ENCODE measurements around the gene SCARB1.
A peak's percentile ranks its signal among the peaks of the same experiment; 100 is the strongest.

Gene SCARB1

DNA sequence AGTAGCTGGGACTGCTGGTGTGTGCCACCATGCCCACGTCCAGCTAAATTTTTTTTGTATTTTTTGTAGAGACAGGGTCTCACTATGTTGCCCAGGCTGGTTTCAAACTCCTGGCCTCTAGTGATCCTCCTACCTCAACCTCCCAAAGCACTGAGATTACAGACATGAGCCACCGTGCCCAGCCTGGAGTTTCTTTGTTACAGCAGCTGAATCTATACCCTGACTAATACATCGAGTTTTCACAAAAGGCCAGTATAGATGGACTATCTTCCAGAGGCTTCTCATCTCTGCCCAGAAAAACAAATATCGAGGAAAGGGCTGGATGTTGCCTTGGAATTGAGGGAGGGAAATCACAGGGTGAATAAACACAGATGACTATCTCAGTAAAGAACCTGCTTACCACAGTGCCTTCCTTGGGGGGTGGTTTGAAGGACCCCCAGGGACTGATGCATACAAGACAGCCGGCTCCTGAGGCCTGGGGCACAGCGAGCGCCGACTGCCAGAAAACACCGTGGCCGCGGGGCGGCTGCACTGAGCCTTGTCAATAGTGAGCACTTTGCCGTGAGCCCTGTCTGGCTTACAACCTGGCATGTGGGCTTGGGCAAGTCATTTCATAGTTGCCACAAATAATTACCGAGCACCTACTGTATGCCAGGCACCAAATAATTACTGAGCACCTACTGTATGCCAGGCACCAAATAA is 111.9 kb downstream of the SCARB1 start:
- no peak overlapping the region for H2BK5ac ChIP-seq (ENCODE audit: low read length)
- no peak overlapping the region for H4K5ac ChIP-seq (ENCODE audit: low read length)
- no peaks in the 10 kb centered on the region for H3K79me2 ChIP-seq (ENCODE audit: control insufficient read depth, insufficient read depth, low read length)
- no peaks in the 10 kb centered on the region for H3K36me3 ChIP-seq (ENCODE audit: control insufficient read depth, insufficient read depth, low read length)
- H3K56ac ChIP-seq (ENCODE audit: low read length) = no peak overlapping the region
- H3K18ac ChIP-seq (ENCODE audit: low read length) = no peak overlapping the region
- no peaks in the 10 kb centered on the region for H3K79me1 ChIP-seq (ENCODE audit: low read length)
- H3K4me3 ChIP-seq (ENCODE audit: low read length) = no peak overlapping the region
- no peak overlapping the region for H3K9ac ChIP-seq (ENCODE audit: low read length)
- no peak for DNase-seq
- H2BK120ac ChIP-seq (ENCODE audit: low read depth, low read length) = no peak overlapping the region
- no peak overlapping the region for H3K4ac ChIP-seq (ENCODE audit: low read depth, low read length)
- H3K23ac ChIP-seq (ENCODE audit: low read length) = no peak overlapping the region
- H3K4me1 ChIP-seq (ENCODE audit: control insufficient read depth, low read depth, low read length) = no peaks in the 10 kb centered on the region
- H3K4me2 ChIP-seq (ENCODE audit: low read length) = no peak overlapping the region
- no CpG with 5 or more reads among the region's 14 CpGs for WGBS (ENCODE audit: extremely low coverage, insufficient coverage, low lambda C conversion rate)
- H2AK5ac ChIP-seq (ENCODE audit: low read length) = no peak overlapping the region
- no peaks in the 10 kb centered on the region for H3K27me3 ChIP-seq (ENCODE audit: insufficient read depth, low read length, poor library complexity)
- H3K27ac ChIP-seq (ENCODE audit: low read depth, low read length) = no peak overlapping the region
- H2BK15ac ChIP-seq (replicated peaks; ENCODE audit: low read depth) = no peak overlapping the region
- H4K8ac ChIP-seq (ENCODE audit: low read depth, low read length) = no peak overlapping the region

DNA sequence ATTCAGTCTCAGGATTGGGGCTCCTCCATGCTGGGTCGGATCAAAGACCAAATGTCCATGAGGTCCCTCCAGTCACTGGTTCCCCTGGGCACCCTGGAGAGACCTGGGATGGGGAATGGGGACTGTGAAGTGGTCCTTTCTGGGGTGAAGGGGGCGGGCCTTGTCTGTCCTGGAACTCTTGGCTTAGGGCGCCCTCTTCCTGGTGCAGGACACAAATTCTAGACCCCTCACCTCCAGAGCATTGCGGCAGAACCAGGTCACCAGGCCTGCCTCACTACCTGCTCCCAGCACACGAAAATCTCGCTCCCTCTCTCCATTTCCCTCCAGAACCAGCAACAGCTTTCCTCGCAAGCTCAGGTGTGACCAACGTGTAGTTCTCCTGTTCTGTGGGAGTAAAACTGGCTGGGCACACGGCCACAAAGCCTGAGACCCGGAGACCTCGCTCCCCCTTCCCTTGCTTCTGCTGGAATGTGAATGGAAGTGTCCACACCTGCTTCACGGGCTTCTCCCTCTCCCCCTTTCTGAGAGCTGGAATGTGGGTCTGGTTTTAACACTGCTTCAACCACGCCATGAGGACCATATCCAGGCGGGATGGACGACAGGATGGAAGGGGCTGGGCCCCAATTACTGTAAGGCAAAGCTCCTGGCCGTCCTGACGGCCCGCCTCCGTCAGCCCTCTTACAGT is 112.7 kb downstream of the SCARB1 start:
- no peak overlapping the region for H3K23ac ChIP-seq (ENCODE audit: low read length)
- H3K79me1 ChIP-seq (ENCODE audit: low read length) = no peaks in the 10 kb centered on the region

DNA sequence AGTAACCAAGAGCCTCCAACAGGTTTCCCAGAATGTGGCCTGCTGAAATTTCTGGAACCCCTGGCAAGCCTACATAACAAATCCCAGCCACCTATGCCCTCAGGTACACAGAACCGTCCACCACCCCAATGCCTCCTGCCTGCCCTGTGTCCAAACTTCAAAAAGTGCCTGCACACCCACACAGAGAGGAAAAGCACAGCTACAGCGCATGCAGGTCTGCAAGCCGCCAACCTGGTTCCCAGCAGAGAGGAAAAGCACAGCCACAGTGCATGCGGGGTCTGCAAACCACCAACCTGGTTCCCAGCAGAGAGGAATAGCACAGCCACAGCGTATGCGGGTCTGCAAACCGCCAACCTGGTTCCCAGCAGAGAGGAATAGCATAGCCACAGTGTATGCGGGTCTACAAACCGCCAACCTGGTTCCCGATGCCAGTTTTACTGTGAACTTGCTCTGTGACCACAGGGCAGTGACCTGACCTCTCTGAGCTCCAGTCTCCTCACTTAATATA is 113.5 kb downstream of the SCARB1 start:
- no CpG with 5 or more reads among the region's 10 CpGs for WGBS (ENCODE audit: extremely low coverage, insufficient coverage, low lambda C conversion rate)
- Histone ChIP-seq H4K5ac (ENCODE audit: low read length) (no peak overlapping the region), H2BK5ac (ENCODE audit: low read length) (no peak overlapping the region), H3K27ac (ENCODE audit: low read depth, low read length) (no peak overlapping the region), H3K4me1 (ENCODE audit: control insufficient read depth, low read depth, low read length) (peaks cover 2% of the 10 kb centered on the region), H2BK15ac (replicated peaks; ENCODE audit: low read depth) (no peak overlapping the region), H3K56ac (ENCODE audit: low read length) (no peak overlapping the region), H2AK5ac (ENCODE audit: low read length) (no peak overlapping the region), H3K4ac (ENCODE audit: low read depth, low read length) (no peak overlapping the region), H3K79me1 (ENCODE audit: low read length) (no peaks in the 10 kb centered on the region), H3K4me3 (ENCODE audit: low read length) (no peak overlapping the region), H3K18ac (ENCODE audit: low read length) (no peak overlapping the region), H4K8ac (ENCODE audit: low read depth, low read length) (no peak overlapping the region), H3K9ac (ENCODE audit: low read length) (no peak overlapping the region), H3K23ac (ENCODE audit: low read length) (no peak overlapping the region), H3K4me2 (ENCODE audit: low read length) (no peak overlapping the region), H3K36me3 (ENCODE audit: control insufficient read depth, insufficient read depth, low read length) (no peaks in the 10 kb centered on the region), H3K79me2 (ENCODE audit: control insufficient read depth, insufficient read depth, low read length) (no peaks in the 10 kb centered on the region), H2BK120ac (ENCODE audit: low read depth, low read length) (no peak overlapping the region), H3K27me3 (ENCODE audit: insufficient read depth, low read length, poor library complexity) (no peaks in the 10 kb centered on the region)
- no peak for DNase-seq

More for the DNA sequence above, 112.7 kb downstream of the SCARB1 start:
- Histone ChIP-seq H2BK15ac (replicated peaks; ENCODE audit: low read depth) (no peak overlapping the region), H3K27ac (ENCODE audit: low read depth, low read length) (no peak overlapping the region), H2AK5ac (ENCODE audit: low read length) (no peak overlapping the region), H4K8ac (ENCODE audit: low read depth, low read length) (no peak overlapping the region), H3K4me2 (ENCODE audit: low read length) (no peak overlapping the region), H3K4me3 (ENCODE audit: low read length) (no peak overlapping the region), H3K56ac (ENCODE audit: low read length) (peak overlapping the region; percentile 11), H2BK5ac (ENCODE audit: low read length) (no peak overlapping the region), H3K36me3 (ENCODE audit: control insufficient read depth, insufficient read depth, low read length) (no peaks in the 10 kb centered on the region), H3K4ac (ENCODE audit: low read depth, low read length) (no peak overlapping the region), H4K5ac (ENCODE audit: low read length) (no peak overlapping the region), H3K79me2 (ENCODE audit: control insufficient read depth, insufficient read depth, low read length) (no peaks in the 10 kb centered on the region), H3K4me1 (ENCODE audit: control insufficient read depth, low read depth, low read length) (peaks cover 2% of the 10 kb centered on the region), H3K18ac (ENCODE audit: low read length) (no peak overlapping the region), H3K9ac (ENCODE audit: low read length) (no peak overlapping the region), H2BK120ac (ENCODE audit: low read depth, low read length) (no peak overlapping the region), H3K27me3 (ENCODE audit: insufficient read depth, low read length, poor library complexity) (no peaks in the 10 kb centered on the region)
- WGBS (ENCODE audit: extremely low coverage, insufficient coverage, low lambda C conversion rate) = no CpG with 5 or more reads among the region's 19 CpGs
- peak; percentile 74 for DNase-seq

DNA sequence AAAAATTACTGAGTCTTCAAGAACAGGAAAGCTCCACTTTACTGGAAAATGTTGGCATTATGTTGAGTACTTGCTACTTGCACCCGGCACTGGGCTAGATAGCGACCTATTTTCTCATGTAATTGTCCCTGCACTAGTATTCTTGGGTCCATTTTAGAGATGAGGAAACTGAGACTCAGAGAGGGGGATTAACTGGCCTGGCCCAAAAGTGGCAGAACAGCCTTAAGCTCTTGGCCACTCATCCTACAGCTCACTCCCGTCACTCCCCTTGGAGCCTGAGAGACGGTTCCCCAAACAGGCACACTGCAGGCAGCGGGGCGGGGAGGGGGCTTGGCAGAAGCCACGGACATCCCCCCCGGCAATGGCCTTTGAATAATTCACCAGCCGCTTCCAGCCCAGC is 113.9 kb downstream of the SCARB1 start:
- Histone ChIP-seq H2BK15ac (replicated peaks; ENCODE audit: low read depth) (no peak overlapping the region), H3K23ac (ENCODE audit: low read length) (no peak overlapping the region), H4K5ac (ENCODE audit: low read length) (no peak overlapping the region), H2BK5ac (ENCODE audit: low read length) (no peak overlapping the region), H3K27ac (ENCODE audit: low read depth, low read length) (no peak overlapping the region), H2BK120ac (ENCODE audit: low read depth, low read length) (no peak overlapping the region), H3K79me2 (ENCODE audit: control insufficient read depth, insufficient read depth, low read length) (no peaks in the 10 kb centered on the region), H3K4me1 (ENCODE audit: control insufficient read depth, low read depth, low read length) (peaks cover 2% of the 10 kb centered on the region), H4K8ac (ENCODE audit: low read depth, low read length) (no peak overlapping the region), H3K27me3 (ENCODE audit: insufficient read depth, low read length, poor library complexity) (no peaks in the 10 kb centered on the region), H3K79me1 (ENCODE audit: low read length) (no peaks in the 10 kb centered on the region), H3K18ac (ENCODE audit: low read length) (no peak overlapping the region), H3K4me3 (ENCODE audit: low read length) (no peak overlapping the region), H3K9ac (ENCODE audit: low read length) (no peak overlapping the region), H3K56ac (ENCODE audit: low read length) (no peak overlapping the region), H3K36me3 (ENCODE audit: control insufficient read depth, insufficient read depth, low read length) (no peaks in the 10 kb centered on the region), H3K4me2 (ENCODE audit: low read length) (no peak overlapping the region), H2AK5ac (ENCODE audit: low read length) (no peak overlapping the region), H3K4ac (ENCODE audit: low read depth, low read length) (no peak overlapping the region)
- DNase-seq = no peak
- no CpG with 5 or more reads among the region's 9 CpGs for WGBS (ENCODE audit: extremely low coverage, insufficient coverage, low lambda C conversion rate)

DNA sequence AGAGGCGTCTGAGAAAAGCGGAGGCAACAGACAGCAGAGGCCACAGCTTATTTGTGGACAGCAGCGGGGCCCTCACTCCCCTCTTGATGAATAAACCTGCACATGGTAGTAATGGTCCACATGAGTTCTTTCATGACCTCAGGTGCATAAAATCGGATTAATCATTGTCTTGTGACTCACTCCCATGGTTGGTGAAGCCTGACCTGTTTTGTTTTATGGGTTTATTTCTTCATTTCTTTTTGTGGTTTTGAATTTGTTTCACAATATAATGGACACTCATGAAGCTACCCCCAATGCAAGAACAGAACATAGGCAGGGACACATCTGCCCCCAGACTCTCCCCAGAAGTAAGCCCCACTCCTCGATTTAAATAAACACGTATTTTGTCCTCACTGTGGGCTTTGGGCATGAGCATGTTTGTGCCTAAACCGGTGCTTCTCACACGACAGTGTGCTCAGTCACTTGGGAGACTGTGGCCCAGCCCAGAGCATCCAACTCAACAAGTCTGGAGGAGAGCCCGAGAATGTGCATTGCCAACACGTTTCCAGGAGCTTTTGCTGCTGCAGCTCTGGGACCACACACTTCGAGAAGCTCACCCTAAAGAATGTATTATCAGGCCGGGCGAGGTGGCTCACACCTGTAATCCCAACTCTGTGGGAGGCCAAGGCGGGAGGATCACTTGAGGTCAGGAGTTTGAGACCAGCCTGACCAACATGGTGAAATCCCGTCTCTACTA is 116.1 kb downstream of the SCARB1 start:
- no peak overlapping the region for H3K4ac ChIP-seq (ENCODE audit: low read depth, low read length)
- no peaks in the 10 kb centered on the region for H3K36me3 ChIP-seq (ENCODE audit: control insufficient read depth, insufficient read depth, low read length)
- peaks cover 2% of the 10 kb centered on the region for H3K4me1 ChIP-seq (ENCODE audit: control insufficient read depth, low read depth, low read length)
- no peak overlapping the region for H3K23ac ChIP-seq (ENCODE audit: low read length)
- no peak overlapping the region for H2BK15ac ChIP-seq (replicated peaks; ENCODE audit: low read depth)
- no peak overlapping the region for H2AK5ac ChIP-seq (ENCODE audit: low read length)
- no peak overlapping the region for H3K56ac ChIP-seq (ENCODE audit: low read length)
- H3K79me1 ChIP-seq (ENCODE audit: low read length) = no peaks in the 10 kb centered on the region
- no peak for DNase-seq
- WGBS (ENCODE audit: extremely low coverage, insufficient coverage, low lambda C conversion rate) = no CpG with 5 or more reads among the region's 15 CpGs
- H3K27me3 ChIP-seq (ENCODE audit: insufficient read depth, low read length, poor library complexity) = no peaks in the 10 kb centered on the region
- H3K9ac ChIP-seq (ENCODE audit: low read length) = no peak overlapping the region
- no peak overlapping the region for H3K18ac ChIP-seq (ENCODE audit: low read length)
- H4K8ac ChIP-seq (ENCODE audit: low read depth, low read length) = no peak overlapping the region
- no peak overlapping the region for H3K4me3 ChIP-seq (ENCODE audit: low read length)
- H3K27ac ChIP-seq (ENCODE audit: low read depth, low read length) = no peak overlapping the region
- H3K4me2 ChIP-seq (ENCODE audit: low read length) = no peak overlapping the region
- H2BK120ac ChIP-seq (ENCODE audit: low read depth, low read length) = no peak overlapping the region
- no peak overlapping the region for H4K5ac ChIP-seq (ENCODE audit: low read length)
- no peak overlapping the region for H2BK5ac ChIP-seq (ENCODE audit: low read length)
- H3K79me2 ChIP-seq (ENCODE audit: control insufficient read depth, insufficient read depth, low read length) = no peaks in the 10 kb centered on the region

Measured in mesendoderm (in vitro differentiated cells).